ENCODE data around the gene UBE2G2. TPM values are rescaled to one million over a fixed set of nuclear protein-coding genes. Genes with fewer than 3 reads are reported as not detected.

The UBE2G2 gene
- polyA plus RNA-seq, 2 donors: 28.1 to 30.4 TPM

DNA sequence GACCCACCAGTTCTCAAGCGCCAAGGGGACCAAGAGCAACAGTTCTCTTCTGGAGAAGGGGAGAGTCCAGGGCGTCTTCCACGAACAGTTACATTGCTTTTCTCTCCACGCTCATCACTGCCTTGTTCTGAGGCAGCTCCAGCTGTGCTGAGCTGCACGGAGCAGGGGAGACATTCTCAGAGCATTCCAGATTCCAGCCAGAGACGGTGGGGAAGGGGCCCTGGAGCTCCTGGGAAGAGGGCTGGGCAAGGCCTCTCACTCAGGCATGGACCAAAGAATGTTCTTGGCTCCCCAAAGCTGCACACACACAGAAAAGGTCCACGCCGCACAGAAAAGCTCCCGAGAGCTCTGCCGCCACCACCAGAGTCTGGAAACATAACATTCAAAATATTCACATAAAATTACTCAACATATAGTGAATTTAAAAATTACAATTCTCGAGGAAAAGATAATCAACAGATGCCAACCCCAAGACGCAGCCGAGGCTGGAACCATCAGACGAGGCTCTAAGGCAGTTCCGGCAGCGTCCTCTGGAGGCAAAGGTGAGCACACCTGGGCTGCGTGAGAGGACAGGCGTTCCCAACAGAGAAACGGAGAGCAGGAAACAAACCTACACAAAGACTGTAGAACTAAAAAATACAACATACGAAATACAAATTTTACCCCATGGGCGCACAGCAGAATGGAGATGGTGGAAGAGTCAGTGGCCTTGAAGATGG lies 40.5 kb downstream of the UBE2G2 start:
- no peaks in the 10 kb centered on the region for H3K36me3 ChIP-seq (ENCODE audit: control insufficient read depth in 2 of 2, insufficient read depth in 2 of 2, low read length in 1 of 2)
- H3K27ac ChIP-seq (ENCODE audit: low read depth in 2 of 2, low read length in 1 of 2): no peak overlapping the region
- peaks cover 0 to 3% of the 10 kb centered on the region in 2 donors for H3K9me3 ChIP-seq (ENCODE audit: control insufficient read depth in 2 of 2, insufficient read depth in 1 of 2, low read depth in 1 of 2, low read length in 1 of 2)
- WGBS, 2 donors: 57 to 64% methylated on average over 21 of the region's 21 CpGs
- H3K4me3 ChIP-seq (ENCODE audit: low read depth in 1 of 2, low read length in 2 of 2): no peak overlapping the region
- no peaks in the 10 kb centered on the region for H3K27me3 ChIP-seq (ENCODE audit: control insufficient read depth in 1 of 2, insufficient read depth in 2 of 2, low read length in 2 of 2)
- peaks cover 0 to 18% of the 10 kb centered on the region in 2 donors for H3K4me1 ChIP-seq (ENCODE audit: control insufficient read depth in 2 of 2, insufficient read depth in 2 of 2, low read length in 1 of 2)

DNA sequence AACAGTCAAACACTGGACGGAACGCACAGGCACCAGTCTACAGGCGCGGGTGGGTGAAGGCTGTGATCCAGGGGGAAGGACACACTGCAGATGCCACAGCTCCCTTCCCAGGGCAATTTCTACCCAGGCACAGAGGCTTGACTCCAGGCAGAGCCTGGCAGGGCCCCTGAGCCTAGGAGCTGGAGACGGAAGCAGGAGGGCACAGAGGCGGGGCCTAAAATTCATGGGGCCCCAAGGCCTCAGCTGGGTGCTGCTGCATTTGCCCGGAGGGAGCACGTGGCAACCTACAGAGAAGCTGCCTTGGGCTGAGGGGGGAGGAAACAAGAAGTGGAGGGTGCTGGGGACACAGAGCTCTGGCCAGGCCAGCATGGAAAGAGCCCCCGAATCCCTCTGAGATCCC lies 41.2 kb downstream of the UBE2G2 start:
- H3K4me3 ChIP-seq (ENCODE audit: low read depth in 1 of 2, low read length in 2 of 2): no peak overlapping the region
- 87 to 89% methylated on average over 9 of the region's 9 CpGs for WGBS, 2 donors

DNA sequence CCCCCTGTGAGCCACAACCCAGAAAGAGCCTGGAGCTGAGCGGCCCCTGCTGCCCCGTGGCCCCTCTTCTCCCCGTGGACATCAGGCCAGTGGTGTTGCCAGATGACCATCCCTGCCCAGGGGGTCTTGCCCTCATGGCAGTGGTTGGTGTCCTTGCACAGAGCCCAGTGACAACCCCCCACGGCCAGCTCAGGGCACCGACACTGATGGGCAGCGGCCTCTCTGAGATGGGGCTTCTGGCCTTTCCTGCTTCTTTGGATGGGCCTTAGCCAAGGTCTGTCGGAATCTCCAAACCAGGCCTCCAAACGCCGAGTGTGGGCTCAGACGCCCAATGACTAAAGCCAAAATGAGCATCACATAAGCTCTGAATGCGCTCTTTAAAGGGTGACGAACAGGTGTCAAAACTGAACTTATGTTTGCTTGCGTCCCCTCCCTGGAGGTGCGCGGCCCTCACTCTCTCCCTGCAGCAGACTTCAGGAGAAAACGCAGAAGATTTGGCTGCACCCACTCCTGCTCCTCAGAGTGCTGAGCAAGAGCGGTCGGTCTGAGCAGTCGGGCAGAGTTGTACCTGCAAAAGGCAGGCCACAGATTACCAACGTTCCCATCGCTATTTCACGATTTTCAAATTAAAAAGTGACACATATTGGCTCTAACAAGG lies 41.9 kb downstream of the UBE2G2 start:
- 87 to 95% methylated on average over 22 of the region's 22 CpGs for WGBS, 2 donors
- Histone ChIP-seq H3K4me1 (ENCODE audit: control insufficient read depth in 2 of 2, insufficient read depth in 2 of 2, low read length in 1 of 2) (peaks cover 0 to 12% of the 10 kb centered on the region in 2 donors), H3K9me3 (ENCODE audit: control insufficient read depth in 2 of 2, insufficient read depth in 1 of 2, low read depth in 1 of 2, low read length in 1 of 2) (peaks cover 0 to 3% of the 10 kb centered on the region in 2 donors), H3K27me3 (ENCODE audit: control insufficient read depth in 1 of 2, insufficient read depth in 2 of 2, low read length in 2 of 2) (no peaks in the 10 kb centered on the region), H3K27ac (ENCODE audit: low read depth in 2 of 2, low read length in 1 of 2) (no peak overlapping the region), H3K4me3 (ENCODE audit: low read depth in 1 of 2, low read length in 2 of 2) (no peak overlapping the region), H3K36me3 (ENCODE audit: control insufficient read depth in 2 of 2, insufficient read depth in 2 of 2, low read length in 1 of 2) (no peaks in the 10 kb centered on the region)

More for the DNA sequence above, 41.2 kb downstream of the UBE2G2 start:
- Histone ChIP-seq H3K9me3 (ENCODE audit: control insufficient read depth in 2 of 2, insufficient read depth in 1 of 2, low read depth in 1 of 2, low read length in 1 of 2) (peaks cover 0 to 3% of the 10 kb centered on the region in 2 donors), H3K4me1 (ENCODE audit: control insufficient read depth in 2 of 2, insufficient read depth in 2 of 2, low read length in 1 of 2) (peaks cover 0 to 13% of the 10 kb centered on the region in 2 donors), H3K36me3 (ENCODE audit: control insufficient read depth in 2 of 2, insufficient read depth in 2 of 2, low read length in 1 of 2) (no peaks in the 10 kb centered on the region), H3K27me3 (ENCODE audit: control insufficient read depth in 1 of 2, insufficient read depth in 2 of 2, low read length in 2 of 2) (no peaks in the 10 kb centered on the region), H3K27ac (ENCODE audit: low read depth in 2 of 2, low read length in 1 of 2) (no peak overlapping the region)

DNA sequence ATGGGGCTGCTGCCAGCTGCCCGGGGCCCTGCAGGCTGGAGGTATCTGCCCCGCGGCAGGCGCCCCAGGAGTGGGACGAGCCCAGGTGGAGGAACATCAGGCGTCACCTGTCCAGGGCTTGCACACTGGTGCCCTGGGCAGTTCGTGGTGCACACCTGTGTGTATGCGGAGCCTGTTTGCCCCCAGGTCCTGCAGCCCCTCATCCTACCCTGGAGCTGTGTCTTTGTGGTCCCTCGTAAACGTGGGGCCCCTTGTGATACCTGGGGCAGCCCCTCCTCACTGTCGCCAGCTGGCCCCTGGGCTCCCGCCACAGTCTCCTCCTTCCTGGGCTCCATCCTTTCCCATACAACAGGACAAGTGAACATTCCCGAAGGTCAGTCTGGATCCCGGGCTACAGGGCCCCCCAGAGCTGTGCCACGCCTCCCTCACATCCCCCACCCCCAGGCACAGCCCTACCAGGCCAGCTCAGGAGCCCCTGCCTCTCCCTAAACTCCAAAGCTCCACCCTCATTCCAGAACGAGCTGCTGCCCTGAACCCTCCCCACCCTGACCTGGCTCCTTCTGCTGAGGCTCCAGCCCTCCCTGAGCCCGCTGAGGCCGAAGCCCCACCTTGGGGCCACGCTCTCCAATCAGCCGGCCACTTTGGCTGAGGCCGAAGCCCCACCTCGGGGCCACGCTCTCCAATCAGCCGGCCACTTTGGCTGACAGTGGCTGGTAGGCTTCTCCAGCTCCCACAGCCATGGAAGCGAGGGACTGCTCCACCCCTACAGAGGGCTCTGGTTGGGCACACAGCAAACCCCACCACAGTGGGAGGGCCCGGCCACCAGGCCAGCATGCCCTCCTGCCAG lies 42.6 kb downstream of the UBE2G2 start:
- no peaks in the 10 kb centered on the region for H3K27me3 ChIP-seq (ENCODE audit: control insufficient read depth in 1 of 2, insufficient read depth in 2 of 2, low read length in 2 of 2)
- no peaks in the 10 kb centered on the region for H3K36me3 ChIP-seq (ENCODE audit: control insufficient read depth in 2 of 2, insufficient read depth in 2 of 2, low read length in 1 of 2)
- WGBS, 2 donors: 74 to 77% methylated on average over 25 to 26 of the region's 26 CpGs
- no peak overlapping the region for H3K4me3 ChIP-seq (ENCODE audit: low read depth in 1 of 2, low read length in 2 of 2)
- no peaks in the 10 kb centered on the region for H3K9me3 ChIP-seq (ENCODE audit: control insufficient read depth in 2 of 2, insufficient read depth in 1 of 2, low read depth in 1 of 2, low read length in 1 of 2)
- no peak overlapping the region for H3K27ac ChIP-seq (ENCODE audit: low read depth in 2 of 2, low read length in 1 of 2)
- peaks cover 0 to 7% of the 10 kb centered on the region in 2 donors for H3K4me1 ChIP-seq (ENCODE audit: control insufficient read depth in 2 of 2, insufficient read depth in 2 of 2, low read length in 1 of 2)

DNA sequence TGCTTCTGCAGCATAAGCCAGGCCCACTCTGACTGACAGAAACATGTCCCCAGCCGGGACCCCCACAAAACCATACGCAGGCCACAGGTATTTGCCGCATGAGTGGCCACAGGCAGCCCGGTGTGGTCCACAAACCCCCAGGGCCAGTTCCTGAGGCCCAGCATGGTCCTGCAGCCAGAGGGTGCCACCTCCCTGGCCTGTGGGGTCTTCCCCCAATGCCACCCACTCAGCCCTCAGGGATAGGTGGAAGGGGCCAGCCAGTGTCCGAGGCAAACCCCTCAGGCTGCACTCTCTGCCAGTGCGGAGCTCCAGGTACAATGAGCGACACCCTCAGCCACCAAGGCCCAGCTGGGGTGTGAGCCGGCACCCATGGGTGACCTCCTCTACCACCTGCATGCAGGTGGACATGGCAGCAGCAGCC lies 43.5 kb downstream of the UBE2G2 start:
- no peaks in the 10 kb centered on the region for H3K9me3 ChIP-seq (ENCODE audit: control insufficient read depth in 2 of 2, insufficient read depth in 1 of 2, low read depth in 1 of 2, low read length in 1 of 2)
- peaks cover 0 to 6% of the 10 kb centered on the region in 2 donors for H3K4me1 ChIP-seq (ENCODE audit: control insufficient read depth in 2 of 2, insufficient read depth in 2 of 2, low read length in 1 of 2)
- WGBS, 2 donors: 96 to 98% methylated on average over 8 of the region's 8 CpGs
- H3K4me3 ChIP-seq (ENCODE audit: low read depth in 1 of 2, low read length in 2 of 2): no peak overlapping the region
- no peaks in the 10 kb centered on the region for H3K36me3 ChIP-seq (ENCODE audit: control insufficient read depth in 2 of 2, insufficient read depth in 2 of 2, low read length in 1 of 2)
- no peak overlapping the region for H3K27ac ChIP-seq (ENCODE audit: low read depth in 2 of 2, low read length in 1 of 2)
- no peaks in the 10 kb centered on the region for H3K27me3 ChIP-seq (ENCODE audit: control insufficient read depth in 1 of 2, insufficient read depth in 2 of 2, low read length in 2 of 2)

DNA sequence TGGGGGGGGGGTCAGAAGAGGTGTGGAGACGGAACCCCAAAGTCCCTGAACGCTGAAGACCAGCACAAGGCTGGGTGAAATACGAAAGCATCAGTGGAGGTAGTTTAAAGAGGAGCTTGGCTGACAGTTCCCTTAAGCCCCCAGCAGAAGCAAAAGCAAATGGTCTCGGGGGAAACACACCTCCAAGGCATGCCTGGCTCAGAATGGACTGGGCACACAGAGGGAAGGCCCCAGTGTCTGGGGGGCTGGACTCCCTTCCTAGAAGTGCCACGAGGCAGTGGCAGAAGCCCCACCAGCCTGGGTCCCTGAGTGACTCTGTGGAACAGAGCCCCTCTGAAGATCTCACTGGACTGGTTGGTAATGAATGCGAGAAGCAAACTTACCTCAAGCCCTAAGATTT lies 43.9 kb downstream of the UBE2G2 start:
- H3K36me3 ChIP-seq (ENCODE audit: control insufficient read depth in 2 of 2, insufficient read depth in 2 of 2, low read length in 1 of 2): no peaks in the 10 kb centered on the region

DNA sequence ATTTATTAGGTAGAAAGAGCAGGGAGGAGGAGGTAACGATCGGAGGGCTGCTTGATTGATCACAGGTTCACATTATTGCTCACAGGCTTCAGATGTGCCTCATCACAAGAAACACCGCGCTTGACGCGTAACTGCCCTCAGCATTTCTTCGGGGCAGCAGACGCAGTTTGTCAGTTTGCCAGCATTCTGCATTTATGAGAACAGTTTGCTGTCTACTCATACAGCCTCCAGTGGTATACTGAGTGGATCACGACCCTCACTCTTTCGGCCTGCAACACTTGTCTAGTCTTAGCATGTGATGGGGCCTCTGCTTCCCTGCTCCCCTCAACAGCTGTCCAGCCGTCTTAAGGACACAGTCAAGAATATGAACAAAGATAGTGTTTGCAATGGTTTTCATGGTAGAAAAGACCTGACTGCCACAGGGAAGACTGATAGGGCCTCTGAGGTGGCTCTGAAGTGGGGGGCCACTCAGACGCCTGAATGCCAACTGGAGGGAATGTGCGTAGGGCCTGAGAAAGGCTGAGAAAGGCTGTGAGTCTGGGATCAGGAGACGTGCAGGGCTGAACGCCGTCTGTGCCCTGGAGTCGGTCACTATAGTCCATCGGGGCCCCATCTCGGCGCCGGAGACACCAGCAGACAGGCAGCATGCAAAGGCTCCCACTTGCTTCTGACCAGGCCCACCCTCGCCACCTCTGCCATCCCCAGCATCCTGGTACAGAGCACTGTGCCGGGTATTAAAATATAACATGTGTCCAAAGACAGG lies 45.0 kb downstream of the UBE2G2 start:
- 91 to 92% methylated on average over 23 of the region's 23 CpGs for WGBS, 2 donors
- no peak overlapping the region for H3K4me3 ChIP-seq (ENCODE audit: low read depth in 1 of 2, low read length in 2 of 2)
- H3K4me1 ChIP-seq (ENCODE audit: control insufficient read depth in 2 of 2, insufficient read depth in 2 of 2, low read length in 1 of 2): peaks cover 0 to 8% of the 10 kb centered on the region in 2 donors
- H3K9me3 ChIP-seq (ENCODE audit: control insufficient read depth in 2 of 2, insufficient read depth in 1 of 2, low read depth in 1 of 2, low read length in 1 of 2): no peaks in the 10 kb centered on the region
- H3K27me3 ChIP-seq (ENCODE audit: control insufficient read depth in 1 of 2, insufficient read depth in 2 of 2, low read length in 2 of 2): no peaks in the 10 kb centered on the region
- no peaks in the 10 kb centered on the region for H3K36me3 ChIP-seq (ENCODE audit: control insufficient read depth in 2 of 2, insufficient read depth in 2 of 2, low read length in 1 of 2)
- H3K27ac ChIP-seq (ENCODE audit: low read depth in 2 of 2, low read length in 1 of 2): no peak overlapping the region

More for the DNA sequence above, 43.9 kb downstream of the UBE2G2 start:
- Histone ChIP-seq H3K4me1 (ENCODE audit: control insufficient read depth in 2 of 2, insufficient read depth in 2 of 2, low read length in 1 of 2) (peaks cover 0 to 8% of the 10 kb centered on the region in 2 donors), H3K4me3 (ENCODE audit: low read depth in 1 of 2, low read length in 2 of 2) (no peak overlapping the region), H3K9me3 (ENCODE audit: control insufficient read depth in 2 of 2, insufficient read depth in 1 of 2, low read depth in 1 of 2, low read length in 1 of 2) (no peaks in the 10 kb centered on the region), H3K27ac (ENCODE audit: low read depth in 2 of 2, low read length in 1 of 2) (no peak overlapping the region), H3K27me3 (ENCODE audit: control insufficient read depth in 1 of 2, insufficient read depth in 2 of 2, low read length in 2 of 2) (no peaks in the 10 kb centered on the region)
- 87 to 89% methylated on average over 6 of the region's 6 CpGs for WGBS, 2 donors

DNA sequence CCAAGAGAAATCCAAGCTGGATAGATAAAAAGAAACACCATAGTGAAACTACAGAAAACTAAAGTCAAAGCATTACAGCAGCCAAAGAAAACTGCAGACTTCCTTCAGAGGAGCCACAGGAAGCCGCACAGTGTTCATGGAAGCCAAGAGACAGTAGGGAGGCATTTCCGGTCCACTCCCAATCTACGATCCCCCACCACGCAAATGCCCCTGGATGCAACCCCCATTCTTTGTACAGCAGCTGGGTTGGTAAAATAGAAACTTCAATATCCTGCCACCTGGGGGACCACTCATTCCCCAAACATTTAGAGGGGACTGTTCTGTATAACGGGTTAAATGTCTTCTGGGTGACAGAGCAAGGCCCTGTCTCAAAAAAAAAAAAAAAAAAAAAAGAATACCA lies 46.4 kb downstream of the UBE2G2 start:
- Histone ChIP-seq H3K27me3 (ENCODE audit: control insufficient read depth in 1 of 2, insufficient read depth in 2 of 2, low read length in 2 of 2) (no peaks in the 10 kb centered on the region), H3K4me1 (ENCODE audit: control insufficient read depth in 2 of 2, insufficient read depth in 2 of 2, low read length in 1 of 2) (peaks cover 0 to 9% of the 10 kb centered on the region in 2 donors)
- 66 to 84% methylated on average over 5 of the region's 5 CpGs for WGBS, 2 donors

DNA sequence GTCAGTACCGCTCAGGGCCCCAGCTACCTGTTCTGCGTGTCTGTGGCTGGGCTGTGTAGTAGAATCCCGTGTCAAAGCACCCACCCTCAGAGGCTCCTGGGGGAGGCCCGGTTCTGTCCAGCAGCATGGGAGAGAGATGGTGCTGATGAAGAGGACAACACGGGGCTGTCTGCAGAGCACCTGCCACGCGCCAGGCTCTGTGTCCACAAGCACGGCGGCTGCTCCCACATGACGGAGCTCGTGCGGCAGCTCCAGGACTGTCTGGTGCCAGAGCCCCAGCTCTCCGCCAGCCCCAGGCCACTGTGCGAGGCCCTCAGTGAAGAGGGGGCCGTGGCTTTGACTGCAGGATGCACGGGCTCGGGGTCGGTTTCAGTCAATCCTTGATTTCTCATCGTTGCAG lies 48.3 kb downstream of the UBE2G2 start:
- Histone ChIP-seq H3K36me3 (ENCODE audit: control insufficient read depth in 2 of 2, insufficient read depth in 2 of 2, low read length in 1 of 2) (no peaks in the 10 kb centered on the region), H3K27me3 (ENCODE audit: control insufficient read depth in 1 of 2, insufficient read depth in 2 of 2, low read length in 2 of 2) (no peaks in the 10 kb centered on the region), H3K4me3 (ENCODE audit: low read depth in 1 of 2, low read length in 2 of 2) (no peak overlapping the region), H3K27ac (ENCODE audit: low read depth in 2 of 2, low read length in 1 of 2) (no peak overlapping the region), H3K9me3 (ENCODE audit: control insufficient read depth in 2 of 2, insufficient read depth in 1 of 2, low read depth in 1 of 2, low read length in 1 of 2) (no peaks in the 10 kb centered on the region), H3K4me1 (ENCODE audit: control insufficient read depth in 2 of 2, insufficient read depth in 2 of 2, low read length in 1 of 2) (peaks cover 0 to 15% of the 10 kb centered on the region in 2 donors)
- 56 to 72% methylated on average over 19 of the region's 19 CpGs for WGBS, 2 donors

More for the DNA sequence above, 46.4 kb downstream of the UBE2G2 start:
- Histone ChIP-seq H3K27ac (ENCODE audit: low read depth in 2 of 2, low read length in 1 of 2) (no peak overlapping the region), H3K4me3 (ENCODE audit: low read depth in 1 of 2, low read length in 2 of 2) (no peak overlapping the region), H3K9me3 (ENCODE audit: control insufficient read depth in 2 of 2, insufficient read depth in 1 of 2, low read depth in 1 of 2, low read length in 1 of 2) (no peaks in the 10 kb centered on the region), H3K36me3 (ENCODE audit: control insufficient read depth in 2 of 2, insufficient read depth in 2 of 2, low read length in 1 of 2) (no peaks in the 10 kb centered on the region)

All from esophagus (tissue), 2 donors.